Neutrophil (primary cell): ENCODE data around the gene BBOF1.
"Not testable (repeated sequence)": the region's sequence is repeated elsewhere in the genome, so short reads cannot be mapped to it uniquely, and the experiment has no call there.

ENCODE experiments used
- H3K27ac ChIP-seq: fragments of 200-600 bp; sonication (generic); 2 replicates; pipeline ENCODE4 v1.5.1; 2016; ENCODE audit warnings: mild to moderate bottlenecking, moderate library complexity
- H3K27me3 ChIP-seq: fragments of 200-600 bp; sonication (generic); 2 replicates; pipeline ENCODE4 v1.6.0; 2016; ENCODE audit warnings: mild to moderate bottlenecking
- H3K36me3 ChIP-seq: fragments of 200-600 bp; sonication (generic); 2 replicates; pipeline ENCODE4 v1.5.1; 2017
- H3K4me1 ChIP-seq, 2 experiments: fragments of 200-600 bp in 1 of 2; sonication (generic) in 1 of 2; 1 replicate in 1 of 2; 2 replicates in 1 of 2; pipeline versions ENCODE4 v1.5.1 to v1.6.1; 2013 to 2016; ENCODE audit warnings: low read depth in 1 of 2, low read length in 1 of 2, mild to moderate bottlenecking in 1 of 2, moderate library complexity in 1 of 2; ENCODE audit not compliant: control insufficient read depth in 1 of 2, insufficient read depth in 1 of 2
- H3K4me3 ChIP-seq, 2 experiments: fragments of 200-600 bp in 1 of 2; sonication (generic) in 1 of 2; 1 replicate in 1 of 2; 2 replicates in 1 of 2; pipeline ENCODE4 v1.5.1; 2013 to 2016; ENCODE audit warnings: low read depth in 1 of 2, low read length in 1 of 2, mild to moderate bottlenecking in 1 of 2, moderate library complexity in 1 of 2
- H3K9me3 ChIP-seq: fragments of 200-600 bp; sonication (generic); 2 replicates; pipeline ENCODE4 v1.5.1; 2016
- CTCF ChIP-seq: fragments of 200-600 bp; sonication (generic); IDR thresholded peaks from 2 replicates; pipeline ENCODE4 v1.5.1; 2016; ENCODE audit warnings: antibody characterized with exemption

BBOF1 gene

GRCh38 chr14:74109369-74109768, 90.2 kb downstream of the BBOF1 start:
- Histone ChIP-seq H3K4me1 (no peaks in the 10 kb centered on the region), H3K9me3 (no peaks in the 10 kb centered on the region), H3K27ac (no peak overlapping the region), H3K4me3 (no peak overlapping the region), H3K36me3 (peaks cover 15% of the 10 kb centered on the region), H3K27me3 (no peaks in the 10 kb centered on the region)
- no peak for TF ChIP-seq CTCF

DNA sequence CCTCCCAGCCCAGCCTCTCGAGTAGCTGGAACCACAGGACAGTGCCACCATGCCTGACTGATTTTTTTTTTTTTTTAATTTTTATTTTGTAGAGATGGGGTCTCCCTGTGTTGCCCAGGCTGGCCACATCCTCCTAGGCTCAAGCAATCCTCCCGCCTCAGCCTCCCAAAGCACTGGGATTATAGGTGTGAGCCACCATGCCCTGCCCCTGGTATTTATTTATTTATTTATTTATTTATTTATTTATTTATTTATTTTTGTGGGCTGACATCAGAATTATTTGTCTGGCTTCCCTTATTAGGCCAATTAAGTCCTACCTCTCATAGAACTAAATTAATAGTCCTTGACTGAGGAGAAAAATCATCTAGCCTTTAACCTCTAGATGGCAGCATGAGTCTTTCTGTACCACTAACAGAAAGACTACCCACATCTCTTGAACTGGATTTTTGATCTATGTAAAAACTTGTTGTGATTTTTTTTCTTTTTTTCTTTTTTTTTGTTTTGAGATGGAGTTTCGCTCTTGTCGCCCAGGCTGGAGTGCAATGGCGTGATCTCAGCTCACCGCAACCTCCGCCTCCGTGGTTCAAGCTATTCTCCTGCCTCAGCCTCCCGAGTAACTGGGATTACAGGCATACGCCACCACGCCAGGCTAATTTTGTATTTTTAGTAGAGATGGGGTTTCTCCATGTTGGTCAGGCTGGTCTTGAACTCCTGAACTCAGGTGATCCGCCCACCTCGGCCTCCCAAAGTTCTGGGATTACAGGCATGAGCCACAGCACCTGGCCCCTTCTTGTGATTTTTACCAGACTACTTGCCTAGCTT, 92.5 kb downstream of the BBOF1 start:
- H3K9me3 ChIP-seq: not testable (repeated sequence)

More for the DNA sequence above, 92.5 kb downstream of the BBOF1 start:
- H3K4me3 ChIP-seq, H3K27ac ChIP-seq, H3K27me3 ChIP-seq, H3K4me1 ChIP-seq: not testable (repeated sequence)
- TF ChIP-seq CTCF: peak; percentile 12
- H3K36me3 ChIP-seq: peaks cover 11% of the 10 kb centered on the region
